ENCODE results near the gene ZNF624. TPM values are rescaled to one million over a fixed set of nuclear protein-coding genes. Genes with fewer than 3 reads are reported as not detected.

The ZNF624 gene
- total RNA-seq, 1 donor from 2014 or later, result 15.5 TPM

GRCh38 chr17:16662936-16663335, 9.3 kb upstream of the ZNF624 start:
- intact Hi-C loops (cut with DNase I), result no loop called here
- no peak overlapping the region for H3K27ac ChIP-seq
- H3K9me3 ChIP-seq, result no peaks in the 10 kb centered on the region
- TF ChIP-seq POLR2AphosphoS5 (IDR thresholded peaks at IDR 0.05; ENCODE audit: insufficient read depth in 1 of 2, low read depth in 1 of 2) (no peak), POLR2A (IDR thresholded peaks at IDR 0.05) (no peak)
- TF ChIP-seq, protein P1, sequence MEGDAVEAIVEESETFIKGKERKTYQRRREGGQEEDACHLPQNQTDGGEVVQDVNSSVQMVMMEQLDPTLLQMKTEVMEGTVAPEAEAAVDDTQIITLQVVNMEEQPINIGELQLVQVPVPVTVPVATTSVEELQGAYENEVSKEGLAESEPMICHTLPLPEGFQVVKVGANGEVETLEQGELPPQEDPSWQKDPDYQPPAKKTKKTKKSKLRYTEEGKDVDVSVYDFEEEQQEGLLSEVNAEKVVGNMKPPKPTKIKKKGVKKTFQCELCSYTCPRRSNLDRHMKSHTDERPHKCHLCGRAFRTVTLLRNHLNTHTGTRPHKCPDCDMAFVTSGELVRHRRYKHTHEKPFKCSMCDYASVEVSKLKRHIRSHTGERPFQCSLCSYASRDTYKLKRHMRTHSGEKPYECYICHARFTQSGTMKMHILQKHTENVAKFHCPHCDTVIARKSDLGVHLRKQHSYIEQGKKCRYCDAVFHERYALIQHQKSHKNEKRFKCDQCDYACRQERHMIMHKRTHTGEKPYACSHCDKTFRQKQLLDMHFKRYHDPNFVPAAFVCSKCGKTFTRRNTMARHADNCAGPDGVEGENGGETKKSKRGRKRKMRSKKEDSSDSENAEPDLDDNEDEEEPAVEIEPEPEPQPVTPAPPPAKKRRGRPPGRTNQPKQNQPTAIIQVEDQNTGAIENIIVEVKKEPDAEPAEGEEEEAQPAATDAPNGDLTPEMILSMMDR (IDR thresholded peaks at IDR 0.05), result no peak
- H3K27me3 ChIP-seq, result no peaks in the 10 kb centered on the region
- no peaks in the 10 kb centered on the region for H3K36me3 ChIP-seq
- H3K4me1 ChIP-seq, result peaks cover 10% of the 10 kb centered on the region
- no peak overlapping the region for H3K4me3 ChIP-seq
- DNase-seq (ENCODE audit: extremely low spot score in 2 of 2), result no peak

GRCh38 chr17:16661217-16661616, 7.6 kb upstream of the ZNF624 start:
- H3K27me3 ChIP-seq, result no peaks in the 10 kb centered on the region
- no peaks in the 10 kb centered on the region for H3K36me3 ChIP-seq
- H3K4me3 ChIP-seq, result no peak overlapping the region
- DNase-seq (ENCODE audit: extremely low spot score in 2 of 2), result no peak
- intact Hi-C loops (cut with DNase I), result no loop called here
- TF ChIP-seq, protein P1 (IDR thresholded peaks at IDR 0.05), result no peak
- TF ChIP-seq POLR2AphosphoS5 (IDR thresholded peaks at IDR 0.05; ENCODE audit: insufficient read depth in 1 of 2, low read depth in 1 of 2) (no peak), POLR2A (IDR thresholded peaks at IDR 0.05) (no peak)
- no peaks in the 10 kb centered on the region for H3K9me3 ChIP-seq
- H3K4me1 ChIP-seq, result no peaks in the 10 kb centered on the region
- no peak overlapping the region for H3K27ac ChIP-seq

- TF ChIP-seq POLR2AphosphoS5 (IDR thresholded peaks at IDR 0.05; ENCODE audit: insufficient read depth in 1 of 2, low read depth in 1 of 2), result no peak
- TF ChIP-seq, protein P1 (IDR thresholded peaks at IDR 0.05), result no peak
- TF ChIP-seq POLR2A (IDR thresholded peaks at IDR 0.05), result no peak
- Histone ChIP-seq H3K27me3 (no peaks in the 10 kb centered on the region), H3K4me3 (peak overlapping the region; percentile 72 to 88), H3K27ac (peak overlapping the region; percentile 93), H3K36me3 (no peaks in the 10 kb centered on the region), H3K4me1 (peaks cover 14% of the 10 kb centered on the region), H3K9me3 (no peaks in the 10 kb centered on the region)
- DNase-seq (ENCODE audit: extremely low spot score in 2 of 2), result no peak
- intact Hi-C loops (cut with DNase I), result no loop called here
Observed at GRCh38 chr17:16652847-16653366, 743 bp downstream of the ZNF624 start.

GRCh38 chr17:16652252-16652651, 1.4 kb downstream of the ZNF624 start:
- H3K4me3 ChIP-seq, result no peak overlapping the region
- H3K36me3 ChIP-seq, result no peaks in the 10 kb centered on the region
- H3K9me3 ChIP-seq, result no peaks in the 10 kb centered on the region
- peaks cover 14% of the 10 kb centered on the region for H3K4me1 ChIP-seq
- H3K27me3 ChIP-seq, result no peaks in the 10 kb centered on the region
- intact Hi-C loops (cut with DNase I), result no loop called here
- TF ChIP-seq, protein P1 (IDR thresholded peaks at IDR 0.05), result no peak
- TF ChIP-seq POLR2AphosphoS5 (IDR thresholded peaks at IDR 0.05; ENCODE audit: insufficient read depth in 1 of 2, low read depth in 1 of 2) (no peak), POLR2A (IDR thresholded peaks at IDR 0.05) (no peak)
- no peak for DNase-seq (ENCODE audit: extremely low spot score in 2 of 2)
- H3K27ac ChIP-seq, result no peak overlapping the region

DNA sequence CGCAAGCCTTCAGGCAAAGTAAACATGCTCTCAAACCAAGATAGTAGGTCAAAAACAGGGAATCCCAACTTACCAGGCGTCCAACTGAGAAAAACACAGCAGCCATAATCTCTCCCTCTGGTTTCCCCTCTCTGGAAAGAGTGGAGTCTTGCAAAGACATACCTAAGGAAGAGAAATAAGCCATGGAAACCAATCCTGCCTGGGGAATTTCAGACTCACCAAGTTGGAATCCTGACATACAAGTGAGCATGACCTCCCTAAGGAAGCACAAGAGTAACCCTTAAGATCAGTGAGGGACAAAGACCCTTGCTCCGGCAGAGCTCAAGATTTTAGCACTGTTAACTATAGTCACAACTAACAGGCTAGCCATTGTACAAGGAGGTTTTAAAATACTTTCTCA, 4.1 kb downstream of the ZNF624 start:
- Histone ChIP-seq H3K36me3 (peaks cover 0 to 8% of the 10 kb centered on the region in 2 donors), H3K27me3 (no peaks in the 10 kb centered on the region), H3K4me1 (peaks cover 14% of the 10 kb centered on the region), H3K4me3 (no peak overlapping the region), H3K27ac (no peak overlapping the region), H3K9me3 (no peaks in the 10 kb centered on the region)
- TF ChIP-seq POLR2A (IDR thresholded peaks at IDR 0.05) (no peak), POLR2AphosphoS5 (IDR thresholded peaks at IDR 0.05; ENCODE audit: insufficient read depth in 1 of 2, low read depth in 1 of 2) (no peak)
- TF ChIP-seq, protein P1 (IDR thresholded peaks at IDR 0.05), result no peak
- intact Hi-C loops (cut with DNase I), result no loop called here
- no peak for DNase-seq (ENCODE audit: extremely low spot score in 2 of 2)

Data from vagina (tissue), 2 donors.